ENCODE data around the gene GPC5. TPM values are rescaled to one million over a fixed set of nuclear protein-coding genes. Genes with fewer than 3 reads are reported as not detected.
A peak's percentile ranks its signal among the peaks of the same experiment; 100 is the strongest.

The GPC5 gene
- total RNA-seq, 2 experiments from 2014 or later: 0.63 to 0.66 TPM

DNA sequence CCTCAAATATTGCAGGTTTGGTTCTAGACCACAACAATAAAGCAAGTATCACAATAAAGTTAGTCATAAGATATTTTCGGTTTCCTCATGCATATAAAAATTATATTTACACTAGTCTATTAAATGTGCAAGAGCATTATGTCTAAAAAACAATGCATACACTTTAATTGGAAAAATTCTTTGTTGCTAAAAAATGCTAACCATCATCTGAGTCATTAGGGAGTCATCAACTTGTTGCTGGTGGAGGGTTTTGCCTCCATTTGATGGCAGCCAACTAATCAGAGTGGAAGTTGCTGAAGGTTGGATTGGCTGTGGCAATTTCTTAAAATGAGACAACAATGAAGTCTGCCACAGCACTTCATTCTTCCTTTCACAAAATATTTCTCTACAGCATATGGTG, 1405.9 kb downstream of the GPC5 start:
- H3K4me1 Mint-ChIP-seq: peaks cover 3% of the 10 kb centered on the region
- POLR2A ChIA-PET: no interaction called here
- CTCF ChIA-PET: no interaction called here

GRCh38 chr13:92804926-92805325, 1406.5 kb downstream of the GPC5 start:
- no peak overlapping the region for H3K27ac Mint-ChIP-seq

More for the DNA sequence above, 1405.9 kb downstream of the GPC5 start:
- intact Hi-C loops (cut with DNase I, micrococcal nuclease): no loop called here
- Mint-ChIP-seq H3K36me3 (ENCODE audit: low read depth) (no peaks in the 10 kb centered on the region), H3K4me3 (no peak overlapping the region), H3K9me3 (ENCODE audit: low read depth) (no peaks in the 10 kb centered on the region), H3K27ac (no peak overlapping the region), H3K27me3 (no peaks in the 10 kb centered on the region)
- no peak for ATAC-seq
- no peak for DNase-seq

DNA sequence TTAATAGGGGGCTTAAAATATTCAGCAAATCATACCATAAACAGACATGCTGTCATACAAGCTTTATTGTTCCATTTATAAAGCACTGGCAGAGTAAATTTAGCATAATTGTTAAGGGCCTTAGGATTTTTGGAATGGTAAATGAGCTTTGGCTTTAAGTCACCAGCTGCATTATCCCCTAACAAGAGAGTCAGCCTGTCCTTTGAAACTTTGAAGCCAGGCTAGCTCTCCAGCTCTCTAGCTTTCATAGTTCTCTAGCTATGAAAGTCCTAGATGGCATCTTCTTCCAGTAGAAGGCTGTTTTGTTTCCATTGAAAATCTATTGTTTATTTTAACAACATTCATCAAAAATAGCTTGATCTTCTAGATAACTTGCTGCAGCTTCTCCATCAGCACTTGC, 1407.3 kb downstream of the GPC5 start:
- Mint-ChIP-seq H3K36me3 (ENCODE audit: low read depth) (no peaks in the 10 kb centered on the region), H3K4me1 (peaks cover 3% of the 10 kb centered on the region), H3K27ac (peak overlapping the region; percentile 22), H3K4me3 (peak overlapping the region; percentile 41), H3K9me3 (ENCODE audit: low read depth) (no peaks in the 10 kb centered on the region), H3K27me3 (no peaks in the 10 kb centered on the region)
- no peak for ATAC-seq
- POLR2A ChIA-PET: no interaction called here
- intact Hi-C loops (cut with DNase I, micrococcal nuclease): no loop called here
- CTCF ChIA-PET: no interaction called here
- no peak for DNase-seq

More at GRCh38 chr13:92804926-92805325, 1406.5 kb downstream of the GPC5 start:
- ATAC-seq (no peak), DNase-seq (no peak)
- intact Hi-C loops (cut with DNase I, micrococcal nuclease): no loop called here
- Mint-ChIP-seq H3K4me1 (peaks cover 3% of the 10 kb centered on the region), H3K36me3 (ENCODE audit: low read depth) (no peaks in the 10 kb centered on the region), H3K9me3 (ENCODE audit: low read depth) (no peaks in the 10 kb centered on the region), H3K27me3 (no peaks in the 10 kb centered on the region), H3K4me3 (no peak overlapping the region)
- POLR2A ChIA-PET: no interaction called here
- CTCF ChIA-PET: no interaction called here

DNA sequence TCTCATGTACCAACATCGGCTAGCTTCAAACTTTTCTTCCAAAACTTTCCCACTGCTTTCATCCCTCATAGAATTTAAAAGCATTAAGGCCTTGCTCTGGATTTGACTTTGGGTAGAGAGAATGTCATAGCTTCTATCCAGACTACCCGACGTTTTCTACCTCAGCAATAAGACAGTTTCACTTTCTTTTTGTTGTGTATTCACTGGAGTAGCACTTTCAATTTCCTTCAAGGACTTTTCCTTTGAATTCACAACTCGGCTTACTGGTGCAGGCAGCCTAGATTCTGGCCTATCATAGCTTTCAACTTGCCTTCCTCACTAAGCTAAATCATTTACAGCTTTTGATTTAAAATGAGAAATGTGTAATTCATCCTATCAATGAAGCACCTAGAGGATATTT, 1407.8 kb downstream of the GPC5 start:
- ATAC-seq (no peak), DNase-seq (no peak)
- CTCF ChIA-PET: no interaction called here
- intact Hi-C loops (cut with DNase I, micrococcal nuclease): no loop called here
- no peaks in the 10 kb centered on the region for H3K27me3 Mint-ChIP-seq
- H3K4me3 Mint-ChIP-seq: peak overlapping the region; percentile 41
- H3K4me1 Mint-ChIP-seq: peaks cover 3% of the 10 kb centered on the region
- no peaks in the 10 kb centered on the region for H3K36me3 Mint-ChIP-seq (ENCODE audit: low read depth)
- no peaks in the 10 kb centered on the region for H3K9me3 Mint-ChIP-seq (ENCODE audit: low read depth)
- H3K27ac Mint-ChIP-seq: peak overlapping the region; percentile 22
- POLR2A ChIA-PET: no interaction called here

DNA sequence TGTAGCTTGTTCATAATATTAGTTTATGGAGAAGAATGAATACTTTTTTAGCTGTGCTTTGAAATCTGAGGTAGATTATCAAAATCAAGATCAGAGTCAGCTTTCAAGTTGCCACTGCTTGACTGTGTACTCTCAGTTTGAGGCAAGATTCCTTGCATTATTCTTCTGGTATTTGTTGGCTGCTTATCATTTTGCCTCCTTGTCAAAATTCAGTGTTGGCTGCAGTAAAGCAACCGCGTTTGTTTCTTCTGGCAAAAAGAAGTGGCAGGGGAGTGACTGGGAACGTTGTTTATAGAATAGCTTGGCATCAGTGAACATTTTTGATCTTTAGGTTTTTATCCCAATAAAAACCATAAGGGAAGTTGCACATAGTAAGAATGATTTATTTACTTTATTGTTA, 1408.9 kb downstream of the GPC5 start:
- Mint-ChIP-seq H3K9me3 (ENCODE audit: low read depth) (no peaks in the 10 kb centered on the region), H3K27me3 (no peaks in the 10 kb centered on the region), H3K4me3 (no peak overlapping the region), H3K27ac (no peak overlapping the region), H3K36me3 (ENCODE audit: low read depth) (no peaks in the 10 kb centered on the region), H3K4me1 (peaks cover 3% of the 10 kb centered on the region)
- ATAC-seq (no peak), DNase-seq (no peak)
- ChIA-PET POLR2A (no interaction called here), CTCF (no interaction called here)
- intact Hi-C loops (cut with DNase I, micrococcal nuclease): no loop called here

GRCh38 chr13:92807966-92808365, 1409.5 kb downstream of the GPC5 start:
- no peaks in the 10 kb centered on the region for H3K27me3 Mint-ChIP-seq
- DNase-seq (no peak), ATAC-seq (no peak)
- H3K4me1 Mint-ChIP-seq: peaks cover 3% of the 10 kb centered on the region
- H3K4me3 Mint-ChIP-seq: no peak overlapping the region
- intact Hi-C loops (cut with DNase I, micrococcal nuclease): no loop called here
- H3K36me3 Mint-ChIP-seq (ENCODE audit: low read depth): no peaks in the 10 kb centered on the region
- CTCF ChIA-PET: no interaction called here
- no peaks in the 10 kb centered on the region for H3K9me3 Mint-ChIP-seq (ENCODE audit: low read depth)
- H3K27ac Mint-ChIP-seq: no peak overlapping the region
- POLR2A ChIA-PET: no interaction called here

GRCh38 chr13:92821324-92821723, 1422.9 kb downstream of the GPC5 start:
- Mint-ChIP-seq H3K9me3 (ENCODE audit: low read depth) (peaks cover 4% of the 10 kb centered on the region), H3K4me1 (no peaks in the 10 kb centered on the region)
- CTCF ChIA-PET: no interaction called here

GRCh38 chr13:92823059-92823458, 1424.6 kb downstream of the GPC5 start:
- DNase-seq: no peak
- no peaks in the 10 kb centered on the region for H3K4me1 Mint-ChIP-seq
- intact Hi-C loops (cut with DNase I, micrococcal nuclease): no loop called here
- H3K4me3 Mint-ChIP-seq: no peak overlapping the region
- H3K9me3 Mint-ChIP-seq (ENCODE audit: low read depth): peaks cover 4% of the 10 kb centered on the region
- H3K36me3 Mint-ChIP-seq (ENCODE audit: low read depth): no peaks in the 10 kb centered on the region
- H3K27ac Mint-ChIP-seq: no peak overlapping the region
- no peaks in the 10 kb centered on the region for H3K27me3 Mint-ChIP-seq
- ChIA-PET CTCF (no interaction called here), POLR2A (no interaction called here)
- no peak for ATAC-seq

More at GRCh38 chr13:92821324-92821723, 1422.9 kb downstream of the GPC5 start:
- POLR2A ChIA-PET: no interaction called here
- intact Hi-C loops (cut with DNase I, micrococcal nuclease): no loop called here
- Mint-ChIP-seq H3K36me3 (ENCODE audit: low read depth) (no peaks in the 10 kb centered on the region), H3K4me3 (no peak overlapping the region), H3K27ac (no peak overlapping the region), H3K27me3 (no peaks in the 10 kb centered on the region)
- DNase-seq (no peak), ATAC-seq (no peak)

GRCh38 chr13:92825938-92826596, 1427.6 kb downstream of the GPC5 start:
- no peak overlapping the region for H3K4me3 Mint-ChIP-seq
- ATAC-seq: no peak
- ChIA-PET CTCF (no interaction called here), POLR2A (no interaction called here)
- no peak for DNase-seq
- intact Hi-C loops (cut with DNase I, micrococcal nuclease): no loop called here
- no peaks in the 10 kb centered on the region for H3K36me3 Mint-ChIP-seq (ENCODE audit: low read depth)
- no peaks in the 10 kb centered on the region for H3K27me3 Mint-ChIP-seq
- H3K9me3 Mint-ChIP-seq (ENCODE audit: low read depth): no peaks in the 10 kb centered on the region
- no peaks in the 10 kb centered on the region for H3K4me1 Mint-ChIP-seq
- no peak overlapping the region for H3K27ac Mint-ChIP-seq

DNA sequence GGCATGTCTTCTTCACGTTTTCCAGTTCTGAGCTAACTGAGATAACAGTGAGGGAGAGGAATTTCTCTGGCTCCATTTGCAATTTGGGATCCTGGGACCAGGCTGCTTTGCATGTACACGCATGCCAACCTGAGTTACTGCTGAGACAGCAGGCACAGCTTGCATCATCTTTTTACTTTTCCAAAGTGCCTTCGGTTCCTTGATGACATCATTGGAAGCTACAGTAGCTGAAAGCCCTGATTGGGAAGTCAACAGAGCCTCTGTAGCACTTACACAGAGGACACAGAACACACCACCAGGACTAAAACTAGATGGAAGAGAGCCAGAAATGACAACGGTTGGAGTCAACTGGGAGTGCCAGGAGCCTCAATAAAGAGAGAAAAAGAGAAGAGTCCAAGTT, 1429.1 kb downstream of the GPC5 start:
- Mint-ChIP-seq H3K4me1 (no peaks in the 10 kb centered on the region), H3K9me3 (ENCODE audit: low read depth) (no peaks in the 10 kb centered on the region), H3K36me3 (ENCODE audit: low read depth) (no peaks in the 10 kb centered on the region), H3K4me3 (no peak overlapping the region), H3K27ac (no peak overlapping the region), H3K27me3 (no peaks in the 10 kb centered on the region)
- ChIA-PET POLR2A (no interaction called here), CTCF (no interaction called here)
- ATAC-seq (no peak), DNase-seq (no peak)
- intact Hi-C loops (cut with DNase I, micrococcal nuclease): no loop called here

GRCh38 chr13:92829930-92830329, 1431.5 kb downstream of the GPC5 start:
- ChIA-PET CTCF (no interaction called here), POLR2A (no interaction called here)
- ATAC-seq (no peak), DNase-seq (no peak)
- Mint-ChIP-seq H3K4me3 (no peak overlapping the region), H3K27ac (no peak overlapping the region), H3K36me3 (ENCODE audit: low read depth) (no peaks in the 10 kb centered on the region), H3K4me1 (no peaks in the 10 kb centered on the region), H3K9me3 (ENCODE audit: low read depth) (no peaks in the 10 kb centered on the region), H3K27me3 (no peaks in the 10 kb centered on the region)
- intact Hi-C loops (cut with DNase I, micrococcal nuclease): no loop called here

DNA sequence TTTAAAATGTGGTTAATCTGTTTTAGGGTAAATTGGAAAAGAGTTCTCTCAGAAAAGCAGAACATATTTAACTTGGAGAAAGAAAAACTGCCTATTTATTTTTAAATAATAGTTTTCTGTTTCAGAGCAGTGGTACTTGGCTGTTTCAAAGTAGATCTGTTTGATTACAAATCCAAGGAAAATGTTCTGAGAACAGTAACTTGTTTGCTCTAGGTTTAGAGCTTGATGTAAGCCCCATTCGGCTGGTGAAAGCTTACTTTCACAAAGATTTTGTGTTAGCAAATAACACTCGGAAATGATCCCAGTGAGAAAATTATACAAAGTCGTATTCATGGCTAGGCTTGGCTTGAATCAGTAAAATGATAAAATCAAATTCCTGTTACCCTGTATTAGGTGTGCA, 1432.4 kb downstream of the GPC5 start:
- H3K36me3 Mint-ChIP-seq (ENCODE audit: low read depth): no peaks in the 10 kb centered on the region
- no peak overlapping the region for H3K27ac Mint-ChIP-seq
- CTCF ChIA-PET: no interaction called here
- DNase-seq: no peak
- intact Hi-C loops (cut with DNase I, micrococcal nuclease): no loop called here
- no peaks in the 10 kb centered on the region for H3K9me3 Mint-ChIP-seq (ENCODE audit: low read depth)
- POLR2A ChIA-PET: no interaction called here
- H3K4me3 Mint-ChIP-seq: no peak overlapping the region
- no peaks in the 10 kb centered on the region for H3K27me3 Mint-ChIP-seq
- no peak for ATAC-seq
- H3K4me1 Mint-ChIP-seq: no peaks in the 10 kb centered on the region

DNA sequence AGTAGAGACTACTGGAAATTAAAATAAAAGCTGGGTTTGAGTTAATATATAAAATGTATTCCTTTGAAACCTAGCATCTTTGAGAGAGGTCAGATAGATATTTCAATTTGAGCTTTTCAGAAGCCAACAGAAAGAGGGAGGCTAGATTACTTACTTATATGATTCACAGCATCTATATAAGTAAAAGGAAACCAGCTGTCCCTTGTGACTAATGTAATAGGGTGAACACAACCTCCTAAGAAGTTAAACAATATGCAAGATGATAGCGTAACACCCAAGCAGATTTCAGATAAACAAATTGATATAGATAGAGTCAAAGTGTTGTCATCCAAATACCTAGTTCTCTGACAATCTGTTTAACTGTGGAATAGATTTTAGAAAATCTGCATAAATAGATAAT, 1434.7 kb downstream of the GPC5 start:
- H3K4me3 Mint-ChIP-seq: no peak overlapping the region
- CTCF ChIA-PET: no interaction called here
- ATAC-seq (no peak), DNase-seq (no peak)
- H3K27ac Mint-ChIP-seq: no peak overlapping the region
- peaks cover 3% of the 10 kb centered on the region for H3K9me3 Mint-ChIP-seq (ENCODE audit: low read depth)
- H3K36me3 Mint-ChIP-seq (ENCODE audit: low read depth): no peaks in the 10 kb centered on the region
- intact Hi-C loops (cut with DNase I, micrococcal nuclease): no loop called here
- no peaks in the 10 kb centered on the region for H3K27me3 Mint-ChIP-seq
- POLR2A ChIA-PET: no interaction called here
- H3K4me1 Mint-ChIP-seq: no peaks in the 10 kb centered on the region
